ENCODE results near the gene ZDHHC24. TPM values are rescaled to one million over a fixed set of nuclear protein-coding genes. Genes with fewer than 3 reads are reported as not detected.
A peak's percentile ranks its signal among the peaks of the same experiment; 100 is the strongest.

The ZDHHC24 gene
- total RNA-seq, 3 donors from 2014 or later (not counting 1 experiment from before 2014, with no cell fraction given), result 18.5 to 34.9 (median 28.9) TPM

DNA sequence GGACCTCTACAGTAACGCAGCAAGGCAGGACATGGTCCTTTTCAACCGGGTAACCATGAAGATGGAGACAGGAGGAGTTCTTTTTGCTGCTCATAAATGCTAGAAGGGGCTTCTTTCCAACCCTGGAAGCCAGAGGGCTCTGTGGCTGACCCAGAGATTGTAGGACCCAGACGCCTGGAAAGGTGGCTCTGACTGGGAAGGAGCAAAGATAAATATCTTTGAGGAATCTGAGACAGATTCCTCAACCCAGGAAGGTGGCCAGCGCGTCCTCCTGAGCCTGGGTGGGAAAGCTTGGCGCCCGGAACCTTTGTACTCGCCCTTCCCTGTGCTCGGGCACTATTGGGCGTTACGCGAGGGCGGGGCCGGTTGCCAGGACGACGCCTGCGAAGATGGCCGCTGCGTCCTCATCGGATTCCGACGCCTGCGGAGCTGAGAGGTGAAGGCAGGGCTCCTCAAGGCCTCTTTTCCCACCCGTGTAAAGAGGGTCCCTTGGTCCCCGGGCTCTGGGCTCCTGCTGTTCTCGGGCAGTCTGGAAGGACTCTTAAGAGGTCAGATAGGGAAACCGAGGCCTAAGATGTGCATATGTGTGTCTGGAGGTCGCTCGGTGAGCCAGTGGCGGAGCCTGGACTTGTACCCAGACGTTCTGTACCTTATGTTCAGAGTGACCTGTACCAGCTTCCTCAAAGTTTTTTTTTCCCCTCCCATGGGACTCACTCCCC, 35.4 kb downstream of the ZDHHC24 start, which contains the start of gene BBS1:
Gene BBS1 (plus strand): TSS at position 365 of the 719 bp plus-strand sequence. CDS start 25 bp downstream, at position 390.
- ATAC-seq, result peak; percentile 91 to 98 (median 98)
- H3K27ac Mint-ChIP-seq, result peak within 1 kb of the TSS in 1 of 2 donors; percentile 79
- H3K36me3 ChIP-seq (ENCODE audit: control insufficient read depth, insufficient read depth, low read length), result no peaks in the 10 kb centered on the region
- TF ChIP-seq, protein P1, sequence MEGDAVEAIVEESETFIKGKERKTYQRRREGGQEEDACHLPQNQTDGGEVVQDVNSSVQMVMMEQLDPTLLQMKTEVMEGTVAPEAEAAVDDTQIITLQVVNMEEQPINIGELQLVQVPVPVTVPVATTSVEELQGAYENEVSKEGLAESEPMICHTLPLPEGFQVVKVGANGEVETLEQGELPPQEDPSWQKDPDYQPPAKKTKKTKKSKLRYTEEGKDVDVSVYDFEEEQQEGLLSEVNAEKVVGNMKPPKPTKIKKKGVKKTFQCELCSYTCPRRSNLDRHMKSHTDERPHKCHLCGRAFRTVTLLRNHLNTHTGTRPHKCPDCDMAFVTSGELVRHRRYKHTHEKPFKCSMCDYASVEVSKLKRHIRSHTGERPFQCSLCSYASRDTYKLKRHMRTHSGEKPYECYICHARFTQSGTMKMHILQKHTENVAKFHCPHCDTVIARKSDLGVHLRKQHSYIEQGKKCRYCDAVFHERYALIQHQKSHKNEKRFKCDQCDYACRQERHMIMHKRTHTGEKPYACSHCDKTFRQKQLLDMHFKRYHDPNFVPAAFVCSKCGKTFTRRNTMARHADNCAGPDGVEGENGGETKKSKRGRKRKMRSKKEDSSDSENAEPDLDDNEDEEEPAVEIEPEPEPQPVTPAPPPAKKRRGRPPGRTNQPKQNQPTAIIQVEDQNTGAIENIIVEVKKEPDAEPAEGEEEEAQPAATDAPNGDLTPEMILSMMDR (IDR thresholded peaks at IDR 0.05), result no peak
- peak; percentile 74 to 89 for DNase-seq
- H3K27me3 Mint-ChIP-seq (ENCODE audit: low read depth in 2 of 2), result no peaks in the 10 kb centered on the region
- H3K27ac ChIP-seq (ENCODE audit: low read length), result no peak within 1 kb of the TSS
- H3K4me3 Mint-ChIP-seq, result peak within 1 kb of the TSS; percentile 86
- WGBS (ENCODE audit: insufficient coverage), result under 1% methylated on average over 31 of the region's 31 CpGs
- no peaks in the 10 kb centered on the region for H3K36me3 Mint-ChIP-seq
- intact Hi-C loops (cut with micrococcal nuclease), result no loop called here
- peaks cover 11 to 14% of the 10 kb centered on the region in 2 donors for H3K4me1 Mint-ChIP-seq
- no peaks in the 10 kb centered on the region for H3K9me3 ChIP-seq (ENCODE audit: control insufficient read depth, insufficient read depth, low read length)
- H3K4me1 ChIP-seq (ENCODE audit: control insufficient read depth, insufficient read depth, low read length), result peaks cover 12% of the 10 kb centered on the region
- peak within 1 kb of the TSS; percentile 53 for H3K4me3 ChIP-seq (ENCODE audit: low read length)
- no peaks in the 10 kb centered on the region for H3K9me3 Mint-ChIP-seq
- H3K27me3 ChIP-seq (ENCODE audit: control insufficient read depth, insufficient read depth, low read length), result no peaks in the 10 kb centered on the region

DNA sequence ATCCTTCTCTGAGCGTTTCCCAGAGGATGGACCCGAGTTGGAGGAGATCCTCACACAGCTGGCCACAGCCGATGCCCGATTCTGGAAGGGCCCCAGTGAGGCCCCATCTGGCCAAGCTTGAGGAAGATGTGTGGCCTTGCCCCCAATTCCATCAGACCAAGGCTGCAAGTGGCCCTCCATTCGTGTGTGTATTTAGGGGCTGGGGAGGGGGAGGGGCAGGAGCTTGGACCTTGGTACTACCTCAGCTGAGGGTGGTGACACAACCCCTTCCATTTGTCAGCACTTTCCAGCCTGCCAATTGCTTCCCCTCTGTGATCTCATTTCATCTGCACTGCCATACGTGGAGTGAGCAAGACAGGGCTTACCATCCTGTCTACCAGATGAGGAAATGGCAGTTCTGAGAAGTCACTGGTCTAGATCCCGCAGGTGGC, 36.7 kb downstream of the ZDHHC24 start:
- no peak overlapping the region for H3K4me3 ChIP-seq (ENCODE audit: low read length)
- peaks cover 3% of the 10 kb centered on the region for H3K36me3 ChIP-seq (ENCODE audit: control insufficient read depth, insufficient read depth, low read length)
- intact Hi-C loops (cut with micrococcal nuclease), result no loop called here
- no peaks in the 10 kb centered on the region for H3K36me3 Mint-ChIP-seq
- WGBS (ENCODE audit: insufficient coverage), result 95% methylated on average over 7 of the region's 7 CpGs
- ATAC-seq, result no peak
- H3K27ac Mint-ChIP-seq, result no peak overlapping the region
- no peaks in the 10 kb centered on the region for H3K9me3 Mint-ChIP-seq
- H3K27ac ChIP-seq (ENCODE audit: low read length), result no peak overlapping the region
- DNase-seq, result no peak
- TF ChIP-seq, protein P1 (IDR thresholded peaks at IDR 0.05), result no peak
- H3K4me1 ChIP-seq (ENCODE audit: control insufficient read depth, insufficient read depth, low read length), result peaks cover 12% of the 10 kb centered on the region
- H3K4me1 Mint-ChIP-seq, result peaks cover 11 to 14% of the 10 kb centered on the region in 2 donors
- H3K9me3 ChIP-seq (ENCODE audit: control insufficient read depth, insufficient read depth, low read length), result no peaks in the 10 kb centered on the region
- H3K27me3 Mint-ChIP-seq (ENCODE audit: low read depth in 2 of 2), result no peaks in the 10 kb centered on the region
- H3K27me3 ChIP-seq (ENCODE audit: control insufficient read depth, insufficient read depth, low read length), result no peaks in the 10 kb centered on the region
- peak overlapping the region; percentile 2 for H3K4me3 Mint-ChIP-seq

DNA sequence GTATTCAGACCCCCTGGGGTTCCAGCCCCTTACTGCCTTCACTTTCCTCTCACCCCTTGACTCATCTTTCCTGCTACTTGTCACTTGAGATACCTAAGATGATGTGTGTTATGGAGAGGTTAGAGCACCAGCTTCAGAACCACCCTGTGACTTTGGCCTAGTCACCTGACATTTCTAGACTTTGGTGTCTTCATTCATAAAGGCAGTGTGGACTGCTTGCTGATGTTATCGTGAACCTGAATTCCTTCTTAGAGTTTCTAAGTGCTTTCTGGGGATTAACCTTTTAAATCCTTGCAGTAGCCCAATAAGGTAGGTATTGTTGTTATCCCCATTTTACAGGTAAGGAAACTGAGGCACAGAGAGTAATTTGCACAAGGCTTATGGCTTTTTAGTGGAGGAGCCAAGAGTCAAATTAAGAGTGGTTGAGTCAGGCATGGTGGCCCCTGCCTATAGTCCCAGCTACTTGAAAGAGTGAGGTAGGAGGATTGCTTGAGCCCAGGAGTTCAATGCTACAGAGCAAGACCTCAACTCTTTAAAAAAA, 40.5 kb downstream of the ZDHHC24 start:
- WGBS (ENCODE audit: insufficient coverage), result 100% methylated on average over 1 of the region's 1 CpG
- H3K4me3 Mint-ChIP-seq, result no peak overlapping the region
- Histone ChIP-seq H3K4me3 (ENCODE audit: low read length) (no peak overlapping the region), H3K9me3 (ENCODE audit: control insufficient read depth, insufficient read depth, low read length) (no peaks in the 10 kb centered on the region), H3K4me1 (ENCODE audit: control insufficient read depth, insufficient read depth, low read length) (peaks cover 4% of the 10 kb centered on the region), H3K27ac (ENCODE audit: low read length) (no peak overlapping the region), H3K27me3 (ENCODE audit: control insufficient read depth, insufficient read depth, low read length) (no peaks in the 10 kb centered on the region), H3K36me3 (ENCODE audit: control insufficient read depth, insufficient read depth, low read length) (peaks cover 4% of the 10 kb centered on the region)
- H3K27ac Mint-ChIP-seq, result no peak overlapping the region
- intact Hi-C loops (cut with micrococcal nuclease), result no loop called here
- TF ChIP-seq, protein P1 (IDR thresholded peaks at IDR 0.05), result no peak
- ATAC-seq (no peak), DNase-seq (no peak)
- peaks cover 0 to 3% of the 10 kb centered on the region in 2 donors for H3K4me1 Mint-ChIP-seq
- H3K9me3 Mint-ChIP-seq, result no peaks in the 10 kb centered on the region
- no peaks in the 10 kb centered on the region for H3K36me3 Mint-ChIP-seq
- no peaks in the 10 kb centered on the region for H3K27me3 Mint-ChIP-seq (ENCODE audit: low read depth in 2 of 2)

Measured in natural killer cell (primary cell).